ENCODE results near the gene PI4K2A.
"Not testable (repeated sequence)": the region's sequence is repeated elsewhere in the genome, so short reads cannot be mapped to it uniquely, and the experiment has no call there.

Gene PI4K2A

DNA sequence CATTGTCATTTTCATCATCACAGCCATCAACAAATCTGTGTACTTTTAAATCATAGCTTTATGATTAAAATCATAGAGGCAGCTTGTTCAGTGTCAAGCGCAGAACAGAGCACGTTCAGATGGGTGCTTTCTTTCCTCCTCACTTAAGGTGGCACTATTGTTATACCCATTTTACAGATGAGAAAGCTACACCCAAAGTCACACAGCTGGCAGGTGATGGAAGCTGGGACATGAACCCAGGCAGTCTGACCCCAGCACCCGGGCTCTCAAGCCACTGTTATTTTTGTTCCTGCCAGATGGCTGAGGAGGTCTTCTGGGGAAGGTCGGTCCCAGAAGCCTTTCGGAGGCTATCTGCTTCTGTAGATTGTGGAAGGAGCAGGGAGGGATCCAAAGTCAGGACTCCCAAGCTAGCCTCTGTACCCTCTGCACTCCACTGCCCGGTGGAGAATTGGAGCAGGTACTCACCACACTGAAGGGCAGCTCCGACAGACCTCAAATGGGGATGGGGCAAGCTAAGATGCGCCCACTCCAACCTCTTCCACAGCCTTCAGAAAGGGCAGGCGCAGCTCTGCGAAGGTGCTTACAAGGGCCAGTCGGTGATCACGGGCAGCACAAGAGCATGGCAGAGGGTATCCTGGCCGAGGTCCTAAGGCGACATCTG, 46.0 kb downstream of the PI4K2A start:
- H3K27me3 ChIP-seq (ENCODE audit: control insufficient read depth, insufficient read depth, low read length): no peaks in the 10 kb centered on the region
- H3K36me3 ChIP-seq (ENCODE audit: control insufficient read depth, insufficient read depth, low read length): no peaks in the 10 kb centered on the region
- no peaks in the 10 kb centered on the region for H3K9me3 ChIP-seq (ENCODE audit: control insufficient read depth, insufficient read depth, low read length)
- WGBS (ENCODE audit: insufficient coverage, insufficient read length): no CpG with 5 or more reads among the region's 14 CpGs
- H3K27ac ChIP-seq (ENCODE audit: low read length): no peak overlapping the region
- DNase-seq (ENCODE audit: low read depth, low spot score): no peak
- H3K4me1 ChIP-seq (ENCODE audit: control insufficient read depth, insufficient read depth, low read length): no peaks in the 10 kb centered on the region; the same call in 1 of the 2 replicates
- H3K4me3 ChIP-seq (ENCODE audit: low read length): peak overlapping the region; percentile 74

DNA sequence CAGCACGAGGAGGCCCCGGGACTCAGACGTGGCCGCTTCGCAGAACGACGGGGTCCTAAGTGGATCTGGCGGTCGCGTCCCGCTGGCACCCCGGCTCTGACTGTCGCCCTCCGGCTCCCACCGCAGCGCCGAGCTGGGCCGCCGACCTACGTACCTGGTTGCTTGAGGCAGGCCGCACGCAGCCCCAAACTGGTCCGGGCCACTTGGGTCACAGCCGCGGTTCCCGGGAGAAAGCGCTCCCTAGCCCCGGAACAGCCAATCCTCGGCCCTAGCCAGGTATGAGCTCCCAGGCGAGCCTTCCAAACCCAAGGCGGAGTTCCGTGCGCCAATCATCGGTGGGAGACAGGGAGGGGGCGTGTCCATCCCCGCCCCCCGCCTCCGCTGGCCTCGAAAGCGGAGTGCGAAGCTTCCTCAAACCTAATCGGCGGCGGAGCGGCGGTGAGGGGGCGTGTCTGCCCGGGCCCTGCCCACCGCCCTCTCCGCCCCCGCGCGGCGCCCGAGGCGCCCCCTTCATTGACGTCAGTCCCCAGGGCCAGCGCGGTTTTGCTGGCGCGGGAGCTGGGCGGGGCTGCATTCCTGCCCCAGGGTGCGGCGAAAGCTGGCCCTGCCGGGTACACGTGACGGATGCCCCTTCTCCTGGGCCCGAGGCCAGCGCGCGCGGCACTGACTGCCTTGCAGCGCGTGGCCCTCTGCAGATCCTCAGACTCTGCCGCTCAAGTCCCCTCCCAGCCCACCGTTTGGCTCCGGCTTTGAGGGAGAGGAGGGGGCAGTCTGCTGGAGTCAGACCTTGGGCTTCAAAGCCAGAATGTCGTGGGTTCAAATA, 46.7 kb downstream of the PI4K2A start, which contains the start of gene AVPI1:
Gene AVPI1 (minus strand): TSS at position 280 of the 823 bp plus-strand sequence. CDS start 7,336 bp downstream, outside the sequence.
- no peaks in the 10 kb centered on the region; the same call in 1 of the 2 replicates for H3K4me1 ChIP-seq (ENCODE audit: control insufficient read depth, insufficient read depth, low read length)
- no peaks in the 10 kb centered on the region for H3K9me3 ChIP-seq (ENCODE audit: control insufficient read depth, insufficient read depth, low read length)
- H3K27me3 ChIP-seq (ENCODE audit: control insufficient read depth, insufficient read depth, low read length): no peaks in the 10 kb centered on the region
- DNase-seq (ENCODE audit: low read depth, low spot score): peak; percentile 88
- peak within 1 kb of the TSS; percentile 74 for H3K4me3 ChIP-seq (ENCODE audit: low read length)
- no peaks in the 10 kb centered on the region for H3K36me3 ChIP-seq (ENCODE audit: control insufficient read depth, insufficient read depth, low read length)
- no peak within 1 kb of the TSS for H3K27ac ChIP-seq (ENCODE audit: low read length)
- no CpG with 5 or more reads among the region's 78 CpGs for WGBS (ENCODE audit: insufficient coverage, insufficient read length)

DNA sequence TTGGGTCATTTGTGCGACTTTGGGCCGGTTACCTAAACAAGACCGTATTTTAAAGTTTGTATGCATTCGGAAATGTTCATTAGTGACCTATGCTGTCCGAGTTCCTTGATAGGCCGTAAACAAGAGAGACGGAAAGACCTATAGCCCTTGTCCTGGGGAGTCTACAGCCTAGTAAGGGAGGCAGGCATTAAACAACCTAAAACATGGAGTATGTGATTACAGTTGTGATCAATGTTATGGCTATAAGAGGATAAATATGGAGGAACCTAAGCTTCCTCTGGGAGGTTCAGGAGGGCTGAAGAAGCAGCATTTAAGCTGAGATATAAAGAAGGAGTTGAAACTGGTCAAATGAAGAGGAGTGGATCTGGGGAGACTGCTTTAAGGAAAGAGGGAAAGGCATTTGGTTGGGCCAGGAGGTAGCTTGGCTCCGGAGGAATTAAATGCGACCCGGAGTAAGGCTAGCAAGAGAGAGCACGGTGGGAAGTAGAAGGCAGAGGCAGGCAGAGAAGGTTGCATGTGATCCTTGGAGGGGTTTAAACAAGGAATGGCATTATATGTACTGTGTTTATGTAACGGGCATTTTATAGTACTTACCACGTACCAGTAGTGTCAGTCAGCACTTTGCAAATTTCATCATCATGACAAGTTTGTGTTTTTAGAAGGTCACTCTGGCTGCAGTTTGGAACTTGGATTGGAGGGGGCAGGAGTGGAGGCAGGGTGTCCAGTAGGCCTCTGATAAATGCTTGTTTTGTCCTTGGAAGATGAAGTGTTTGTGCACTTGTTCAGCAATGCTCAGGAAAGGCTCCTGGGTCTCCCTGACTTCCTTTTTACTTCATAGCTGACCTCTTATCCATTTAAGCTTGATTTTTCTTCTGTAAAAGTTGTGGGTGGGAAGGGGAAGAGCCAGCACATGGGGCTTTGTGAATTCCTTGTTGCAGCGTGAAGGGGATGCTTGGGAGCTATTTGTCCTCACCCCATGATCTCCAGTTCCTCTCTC, 47.6 kb downstream of the PI4K2A start:
- no peak for DNase-seq (ENCODE audit: low read depth, low spot score)
- Histone ChIP-seq H3K4me3 (ENCODE audit: low read length) (peak overlapping the region; percentile 18; the same call in 1 of the 2 replicates), H3K9me3 (ENCODE audit: control insufficient read depth, insufficient read depth, low read length) (no peaks in the 10 kb centered on the region), H3K4me1 (ENCODE audit: control insufficient read depth, insufficient read depth, low read length) (no peaks in the 10 kb centered on the region; the same call in 1 of the 2 replicates), H3K36me3 (ENCODE audit: control insufficient read depth, insufficient read depth, low read length) (no peaks in the 10 kb centered on the region), H3K27me3 (ENCODE audit: control insufficient read depth, insufficient read depth, low read length) (no peaks in the 10 kb centered on the region), H3K27ac (ENCODE audit: low read length) (no peak overlapping the region)
- no CpG with 5 or more reads among the region's 14 CpGs for WGBS (ENCODE audit: insufficient coverage, insufficient read length)

DNA sequence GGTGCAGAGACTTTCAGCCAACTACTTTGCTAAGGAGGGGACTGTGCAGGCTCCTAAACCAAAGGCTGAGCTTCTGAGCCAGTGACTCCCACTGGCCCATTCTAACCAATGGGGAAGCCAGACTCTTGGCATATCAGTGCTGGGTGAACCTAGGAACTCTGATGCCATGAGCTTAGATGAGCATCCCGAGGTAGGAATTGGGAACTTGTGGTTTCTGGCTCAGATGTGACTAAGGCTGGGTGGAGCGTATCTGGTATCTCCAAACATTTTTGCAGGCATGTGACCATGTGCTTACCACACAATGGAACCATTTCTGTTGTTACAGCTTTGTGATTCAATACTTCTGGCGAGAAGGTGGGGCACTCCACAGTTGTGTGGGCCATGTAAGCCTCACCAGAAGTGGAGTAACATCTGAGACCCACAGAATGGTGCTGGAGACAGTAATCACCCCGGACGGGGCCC, 49.1 kb downstream of the PI4K2A start:
- H3K27me3 ChIP-seq (ENCODE audit: control insufficient read depth, insufficient read depth, low read length): no peaks in the 10 kb centered on the region
- H3K4me3 ChIP-seq (ENCODE audit: low read length): no peak overlapping the region
- no peaks in the 10 kb centered on the region for H3K9me3 ChIP-seq (ENCODE audit: control insufficient read depth, insufficient read depth, low read length)
- no peak overlapping the region for H3K27ac ChIP-seq (ENCODE audit: low read length)
- no CpG with 5 or more reads among the region's 5 CpGs for WGBS (ENCODE audit: insufficient coverage, insufficient read length)
- no peaks in the 10 kb centered on the region for H3K36me3 ChIP-seq (ENCODE audit: control insufficient read depth, insufficient read depth, low read length)
- DNase-seq (ENCODE audit: low read depth, low spot score): no peak
- no peaks in the 10 kb centered on the region; the same call in 1 of the 2 replicates for H3K4me1 ChIP-seq (ENCODE audit: control insufficient read depth, insufficient read depth, low read length)

DNA sequence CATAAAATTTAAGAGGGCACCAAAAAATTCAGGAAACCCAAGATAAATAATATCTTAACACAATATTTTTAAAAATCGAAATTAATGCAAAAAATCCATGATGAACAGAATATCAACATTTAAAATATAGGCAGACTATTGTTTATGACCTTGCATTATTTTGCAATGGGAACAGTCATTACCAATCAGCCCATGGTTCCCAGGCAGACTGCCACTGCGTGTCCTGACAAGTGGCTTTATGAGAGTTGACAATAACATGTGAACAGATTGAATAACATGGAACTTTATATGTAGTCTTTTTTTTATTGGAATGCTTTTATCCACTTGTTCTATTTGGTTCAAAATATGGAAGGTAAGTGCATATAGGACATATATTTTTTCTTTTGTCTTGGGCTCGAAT, 49.7 kb downstream of the PI4K2A start:
- H3K4me1 ChIP-seq (ENCODE audit: control insufficient read depth, insufficient read depth, low read length): no peaks in the 10 kb centered on the region; the same call in 1 of the 2 replicates
- no peak overlapping the region for H3K27ac ChIP-seq (ENCODE audit: low read length)
- no peaks in the 10 kb centered on the region for H3K9me3 ChIP-seq (ENCODE audit: control insufficient read depth, insufficient read depth, low read length)
- H3K4me3 ChIP-seq (ENCODE audit: low read length): no peak overlapping the region
- 100% methylated on average over 1 of the region's 3 CpGs for WGBS (ENCODE audit: insufficient coverage, insufficient read length)
- H3K36me3 ChIP-seq (ENCODE audit: control insufficient read depth, insufficient read depth, low read length): no peaks in the 10 kb centered on the region
- H3K27me3 ChIP-seq (ENCODE audit: control insufficient read depth, insufficient read depth, low read length): no peaks in the 10 kb centered on the region
- DNase-seq (ENCODE audit: low read depth, low spot score): no peak

DNA sequence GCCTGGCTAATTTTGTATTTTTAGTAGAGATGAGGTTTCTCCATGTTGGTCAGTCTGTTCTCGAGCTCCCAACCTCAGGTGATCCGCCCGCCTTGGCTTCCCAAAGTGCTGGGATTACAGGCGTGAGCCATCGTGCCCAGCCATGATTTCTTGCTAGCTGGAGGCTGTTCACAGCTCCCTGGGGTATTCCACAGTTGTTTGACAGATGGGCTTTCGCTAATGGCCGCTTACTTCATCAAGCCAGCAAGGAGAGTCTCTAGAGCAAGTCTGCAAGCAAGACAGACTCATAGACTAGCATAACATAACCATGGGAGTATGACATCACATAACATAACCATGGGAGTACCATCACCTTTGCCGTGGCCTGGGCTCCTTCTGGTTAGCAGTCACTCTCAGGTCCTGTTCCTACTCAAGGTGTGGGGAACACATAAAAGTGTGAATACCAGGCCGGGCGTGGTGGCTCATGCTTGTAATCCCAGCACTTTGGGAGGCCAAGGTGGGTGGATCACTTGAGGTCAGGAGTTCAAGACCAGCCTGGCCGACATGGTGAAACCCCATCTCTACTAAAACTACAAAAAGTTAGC, 57.7 kb downstream of the PI4K2A start:
- DNase-seq (ENCODE audit: low read depth, low spot score); H3K27ac ChIP-seq (ENCODE audit: low read length); H3K36me3 ChIP-seq (ENCODE audit: control insufficient read depth, insufficient read depth, low read length); H3K4me3 ChIP-seq (ENCODE audit: low read length); H3K4me1 ChIP-seq (ENCODE audit: control insufficient read depth, insufficient read depth, low read length); H3K27me3 ChIP-seq (ENCODE audit: control insufficient read depth, insufficient read depth, low read length); H3K9me3 ChIP-seq (ENCODE audit: control insufficient read depth, insufficient read depth, low read length): not testable (repeated sequence)
- WGBS (ENCODE audit: insufficient coverage, insufficient read length): no CpG with 5 or more reads among the region's 11 CpGs

DNA sequence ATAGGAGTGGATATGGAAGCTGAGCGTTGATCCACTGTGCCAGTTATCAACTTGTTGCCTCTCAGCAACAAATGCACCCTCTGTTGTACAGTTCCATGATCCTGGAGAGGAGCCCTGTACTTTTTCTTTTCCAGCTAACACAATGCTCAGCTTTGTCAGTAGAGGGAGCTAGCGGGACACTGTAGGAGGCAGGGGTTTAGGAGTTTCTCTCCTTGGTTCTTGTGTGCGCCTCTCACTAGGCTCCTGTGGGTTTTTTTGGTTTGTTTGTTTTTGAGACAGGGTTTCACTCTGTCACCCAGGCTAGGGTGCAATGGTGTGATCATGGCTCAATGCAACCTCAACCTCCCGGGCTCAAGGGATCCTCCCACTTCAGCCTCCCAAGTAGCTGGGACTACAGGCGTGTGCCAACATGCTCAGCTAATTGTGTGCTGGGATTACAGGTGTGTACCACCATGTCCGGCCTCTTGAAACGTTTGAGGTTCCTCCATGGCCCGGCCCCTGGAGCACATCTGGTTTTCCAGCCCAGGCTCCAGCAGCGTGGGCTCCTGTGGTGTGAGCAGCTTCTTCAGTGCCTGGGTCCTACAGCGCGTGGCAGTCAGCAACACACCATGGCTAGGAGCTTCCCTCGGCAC, 61.1 kb downstream of the PI4K2A start:
- Histone ChIP-seq H3K4me3 (ENCODE audit: low read length) (no peak overlapping the region), H3K4me1 (ENCODE audit: control insufficient read depth, insufficient read depth, low read length) (peaks cover 2% of the 10 kb centered on the region; the same call in 1 of the 2 replicates), H3K36me3 (ENCODE audit: control insufficient read depth, insufficient read depth, low read length) (no peaks in the 10 kb centered on the region), H3K27ac (ENCODE audit: low read length) (no peak overlapping the region), H3K27me3 (ENCODE audit: control insufficient read depth, insufficient read depth, low read length) (no peaks in the 10 kb centered on the region), H3K9me3 (ENCODE audit: control insufficient read depth, insufficient read depth, low read length) (no peaks in the 10 kb centered on the region)
- DNase-seq (ENCODE audit: low read depth, low spot score): no peak
- no CpG with 5 or more reads among the region's 12 CpGs for WGBS (ENCODE audit: insufficient coverage, insufficient read length)

DNA sequence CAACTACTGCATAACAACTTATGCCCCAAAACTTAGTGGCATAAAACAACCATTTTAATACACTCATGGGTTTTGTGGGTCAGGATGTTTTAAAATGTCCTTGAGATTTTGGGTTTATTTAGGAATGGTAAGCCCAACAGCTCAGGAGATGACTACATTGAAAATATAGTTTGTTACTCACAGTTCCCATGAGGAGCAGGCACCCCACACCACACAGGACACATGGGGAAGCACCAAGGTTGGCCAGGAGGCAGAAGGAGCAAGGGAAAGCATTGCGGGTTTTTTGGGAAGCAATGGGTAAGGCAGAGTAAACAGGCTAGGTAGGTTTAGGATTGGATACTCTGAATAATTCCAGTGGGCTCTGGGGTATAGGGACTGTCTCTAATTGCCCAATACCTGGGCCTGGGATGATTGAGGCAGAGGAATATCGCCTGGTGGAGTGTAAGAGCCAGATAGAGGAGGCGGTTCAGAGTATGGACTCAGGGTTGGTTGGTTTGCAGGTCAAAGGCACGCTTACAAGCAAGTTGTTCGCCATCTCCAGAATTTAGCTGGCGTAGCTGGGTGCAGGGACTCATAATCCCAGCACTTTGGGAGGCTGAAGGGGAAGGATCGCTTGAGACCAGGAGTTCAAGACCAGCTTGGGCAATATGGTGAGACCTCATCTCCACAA, 63.1 kb downstream of the PI4K2A start:
- Histone ChIP-seq H3K4me1 (ENCODE audit: control insufficient read depth, insufficient read depth, low read length) (peaks cover 2% of the 10 kb centered on the region; the same call in 1 of the 2 replicates), H3K36me3 (ENCODE audit: control insufficient read depth, insufficient read depth, low read length) (no peaks in the 10 kb centered on the region), H3K9me3 (ENCODE audit: control insufficient read depth, insufficient read depth, low read length) (no peaks in the 10 kb centered on the region), H3K27me3 (ENCODE audit: control insufficient read depth, insufficient read depth, low read length) (no peaks in the 10 kb centered on the region), H3K27ac (ENCODE audit: low read length) (no peak overlapping the region), H3K4me3 (ENCODE audit: low read length) (no peak overlapping the region)
- no peak for DNase-seq (ENCODE audit: low read depth, low spot score)
- no CpG with 5 or more reads among the region's 7 CpGs for WGBS (ENCODE audit: insufficient coverage, insufficient read length)

DNA sequence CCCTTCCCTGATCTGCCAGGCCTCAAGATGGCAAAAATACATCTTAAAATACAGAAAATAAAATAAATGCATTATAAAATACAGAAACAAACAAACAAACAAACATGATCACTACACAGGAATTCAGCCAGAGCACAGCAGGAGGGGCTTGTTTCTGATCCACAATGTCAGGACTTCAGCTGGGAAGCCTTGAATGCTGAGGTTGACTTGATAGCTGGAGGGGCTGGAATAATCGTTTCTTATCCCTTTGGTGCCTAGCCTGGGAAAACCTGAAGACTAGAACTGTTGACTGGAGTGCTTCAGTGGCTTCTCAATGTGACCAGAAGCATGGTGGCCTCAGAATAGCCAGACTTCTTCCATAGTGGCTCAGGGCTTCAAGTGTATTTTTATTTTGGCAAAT, 63.9 kb downstream of the PI4K2A start:
- Histone ChIP-seq H3K27me3 (ENCODE audit: control insufficient read depth, insufficient read depth, low read length) (no peaks in the 10 kb centered on the region), H3K9me3 (ENCODE audit: control insufficient read depth, insufficient read depth, low read length) (no peaks in the 10 kb centered on the region), H3K27ac (ENCODE audit: low read length) (no peak overlapping the region), H3K4me1 (ENCODE audit: control insufficient read depth, insufficient read depth, low read length) (peaks cover 5% of the 10 kb centered on the region), H3K36me3 (ENCODE audit: control insufficient read depth, insufficient read depth, low read length) (no peaks in the 10 kb centered on the region), H3K4me3 (ENCODE audit: low read length) (no peak overlapping the region)
- no CpG with 5 or more reads among the region's 1 CpG for WGBS (ENCODE audit: insufficient coverage, insufficient read length)
- DNase-seq (ENCODE audit: low read depth, low spot score): no peak
